HG03280 (cell line): Measurements from ENCODE around the gene DUSP7.

Experiments
- ATAC-seq: cut with Tn5 transposase; IDR thresholded peaks from one replicate; pipeline ENCODE4 v1.9.1; 2021; ENCODE audit warnings: mild to moderate bottlenecking, moderate library complexity; ENCODE audit not compliant: unreplicated experiment

The DUSP7 gene

GRCh38 chr3:52030714-52031310, 25.6 kb downstream of the DUSP7 start:
- no peak for ATAC-seq

GRCh38 chr3:52029535-52029934, 26.8 kb downstream of the DUSP7 start:
- ATAC-seq = no peak

DNA sequence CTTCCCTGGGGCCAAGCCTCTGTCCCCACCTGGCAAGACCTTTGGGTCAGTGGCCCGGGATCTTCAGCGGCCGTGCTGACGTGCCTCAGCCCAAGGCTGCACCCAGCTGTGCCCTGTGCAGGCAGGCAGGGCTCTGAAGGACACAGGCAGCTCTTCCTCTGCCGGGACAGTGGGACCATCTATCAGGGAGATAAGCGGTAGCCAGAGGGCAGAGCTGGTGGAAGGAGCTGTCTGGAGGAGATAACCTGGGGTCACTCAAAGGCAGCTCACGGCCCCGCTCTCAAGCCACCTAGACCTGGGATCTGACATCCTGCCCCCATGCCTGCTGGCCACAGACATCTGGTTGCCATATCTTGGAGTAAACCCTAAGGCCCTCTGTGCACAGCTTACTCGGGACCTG, 27.3 kb downstream of the DUSP7 start:
- ATAC-seq = no peak

DNA sequence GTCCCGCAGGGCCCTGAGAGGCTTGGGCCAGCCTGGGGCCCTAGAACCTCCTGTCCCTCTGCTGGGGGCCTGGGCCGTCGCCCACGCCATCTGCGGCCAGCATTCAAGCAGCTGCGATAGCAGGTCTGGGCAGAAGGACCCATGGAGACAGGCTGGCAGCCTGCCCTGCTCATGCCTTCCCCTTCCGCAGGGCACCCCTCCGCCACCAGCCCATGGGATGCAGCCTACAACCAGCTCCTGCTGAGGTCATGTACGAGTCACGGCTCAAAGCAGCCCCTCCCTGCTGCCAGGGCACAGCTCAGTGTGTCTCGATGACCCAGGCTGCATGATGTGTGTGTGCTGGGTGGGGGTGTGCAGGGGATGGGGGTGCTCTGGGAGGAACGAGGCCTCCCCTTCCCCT, 27.8 kb downstream of the DUSP7 start:
- ATAC-seq = no peak

GRCh38 chr3:52026041-52026440, 30.3 kb downstream of the DUSP7 start:
- ATAC-seq = no peak

DNA sequence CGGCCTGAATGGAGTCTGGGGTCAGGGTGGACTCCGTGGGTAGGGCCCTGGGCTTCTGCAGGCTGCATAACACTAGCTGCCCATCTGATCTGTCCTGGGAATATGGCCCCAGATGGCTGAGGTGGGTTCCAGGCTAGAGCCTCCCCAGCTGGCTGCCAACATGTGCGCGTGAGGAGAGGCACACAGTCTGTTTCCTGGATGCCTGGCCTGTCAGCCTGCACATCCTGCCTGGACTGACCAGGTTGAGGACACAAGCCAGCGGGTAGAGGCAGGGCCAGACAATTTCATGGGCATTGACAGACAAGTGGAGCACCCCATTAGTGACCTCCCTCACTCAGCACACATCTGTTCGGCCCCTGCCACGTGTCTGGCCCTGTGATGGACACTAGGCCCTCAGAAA, 30.9 kb downstream of the DUSP7 start:
- ATAC-seq = no peak

GRCh38 chr3:52024765-52025452, 31.5 kb downstream of the DUSP7 start:
- no peak for ATAC-seq

GRCh38 chr3:52023860-52024764, 32.3 kb downstream of the DUSP7 start:
- no peak for ATAC-seq

DNA sequence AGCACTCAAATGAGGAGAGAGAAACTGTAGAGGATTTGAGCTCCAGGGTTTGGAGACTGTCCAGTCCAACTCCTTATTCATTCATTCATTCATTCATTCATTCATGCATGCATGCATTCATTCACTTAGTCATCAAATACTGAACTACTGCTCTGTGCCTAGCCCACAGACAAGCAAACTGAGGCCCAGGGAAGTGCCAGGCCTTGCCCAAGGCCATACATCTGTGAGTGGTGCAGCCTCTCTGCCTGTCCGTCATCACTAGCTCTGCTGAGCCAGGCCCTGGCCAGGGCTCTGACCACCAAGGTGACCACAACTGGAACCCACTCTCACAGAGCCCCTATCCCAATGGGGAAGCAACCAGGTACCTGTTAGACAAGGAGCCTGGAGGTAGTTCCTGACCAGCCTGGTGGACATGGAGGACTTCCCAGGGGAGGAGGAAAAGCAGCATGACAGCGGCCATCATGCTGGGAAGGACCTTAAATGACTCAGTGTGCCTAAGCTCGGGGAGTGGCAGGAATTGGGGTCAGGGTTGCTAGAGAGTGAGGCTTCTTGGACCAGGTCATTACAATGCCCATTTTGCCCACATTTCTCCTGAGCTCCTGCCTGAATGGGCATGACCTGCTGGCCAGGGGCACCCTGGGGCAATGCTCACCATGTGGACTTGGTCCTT, 33.1 kb downstream of the DUSP7 start:
- ATAC-seq = no peak

- ATAC-seq = no peak
Measured at GRCh38 chr3:52022323-52023100, 33.9 kb downstream of the DUSP7 start.

- ATAC-seq = no peak
Measured at GRCh38 chr3:52021489-52022268, 34.7 kb downstream of the DUSP7 start.

- ATAC-seq = no peak
Measured at GRCh38 chr3:52020796-52021195, 35.6 kb downstream of the DUSP7 start.

DNA sequence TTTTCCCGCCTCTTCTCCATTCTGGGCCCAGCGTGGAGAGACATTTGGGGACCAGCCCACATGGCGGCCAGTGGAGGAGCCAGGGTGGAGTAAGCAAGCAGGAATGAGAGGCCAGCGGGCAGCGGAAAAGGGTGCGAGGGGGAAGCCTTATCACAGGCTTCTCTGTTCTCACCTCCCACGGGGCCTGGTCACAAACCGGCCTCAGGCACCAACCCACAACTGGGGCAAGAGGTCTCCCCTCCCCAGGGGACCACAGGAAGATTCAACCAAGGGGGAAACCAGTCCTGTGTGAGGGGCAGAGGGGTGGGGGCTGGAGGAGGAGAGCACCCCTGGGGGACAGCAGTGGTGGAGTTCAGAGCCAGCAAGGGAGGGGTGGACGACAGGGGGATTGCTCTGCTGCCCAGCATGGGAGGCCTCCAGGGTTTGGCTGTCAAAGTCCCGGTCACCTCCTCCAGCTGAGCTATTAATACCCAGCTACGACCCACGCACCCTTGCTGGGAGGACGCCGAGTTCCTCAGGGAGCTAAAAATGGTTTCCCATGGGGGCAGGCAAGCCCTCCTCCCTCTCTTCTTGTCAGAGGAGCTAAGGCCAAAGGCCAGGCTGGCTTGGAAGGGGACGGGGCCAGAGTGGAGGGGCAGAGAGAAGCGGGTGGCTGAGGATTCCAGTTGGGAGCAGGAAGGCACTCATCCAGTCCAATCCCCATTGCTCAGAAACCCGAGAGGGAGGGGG, 36.9 kb downstream of the DUSP7 start:
- ATAC-seq = no peak

DNA sequence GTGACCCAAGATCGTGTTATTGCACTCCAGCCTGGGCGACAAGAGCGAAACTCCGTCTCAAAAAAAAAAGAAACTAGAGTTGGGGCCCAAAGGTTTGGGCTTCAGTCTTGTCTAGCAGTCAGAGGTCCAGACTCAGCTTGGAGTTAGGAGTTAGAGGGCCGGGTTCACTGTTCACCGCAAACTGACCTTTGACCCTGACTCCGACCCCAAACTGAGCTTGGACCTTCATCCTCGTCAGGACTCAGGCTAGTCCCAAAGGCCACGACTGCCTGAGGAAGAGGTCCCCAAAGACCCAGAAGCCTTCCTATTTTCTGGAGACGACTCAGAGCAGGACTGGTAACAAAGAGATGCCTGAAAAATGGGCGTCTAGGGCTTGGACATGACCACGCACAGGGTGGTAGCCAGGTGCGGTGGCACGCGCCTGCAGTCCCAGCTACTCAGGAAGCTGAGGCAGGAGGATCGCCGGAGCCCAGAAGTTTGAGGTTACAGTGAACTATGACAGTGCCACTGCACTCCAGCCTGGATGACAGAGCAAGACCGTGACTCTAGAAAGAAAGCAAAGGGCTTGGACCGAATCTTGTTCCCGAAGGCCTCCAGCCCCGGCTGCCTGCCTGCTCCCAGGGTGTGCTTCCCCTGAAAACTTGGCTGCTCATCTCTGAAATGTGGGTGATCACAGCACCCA, 37.9 kb downstream of the DUSP7 start:
- ATAC-seq = no peak

DNA sequence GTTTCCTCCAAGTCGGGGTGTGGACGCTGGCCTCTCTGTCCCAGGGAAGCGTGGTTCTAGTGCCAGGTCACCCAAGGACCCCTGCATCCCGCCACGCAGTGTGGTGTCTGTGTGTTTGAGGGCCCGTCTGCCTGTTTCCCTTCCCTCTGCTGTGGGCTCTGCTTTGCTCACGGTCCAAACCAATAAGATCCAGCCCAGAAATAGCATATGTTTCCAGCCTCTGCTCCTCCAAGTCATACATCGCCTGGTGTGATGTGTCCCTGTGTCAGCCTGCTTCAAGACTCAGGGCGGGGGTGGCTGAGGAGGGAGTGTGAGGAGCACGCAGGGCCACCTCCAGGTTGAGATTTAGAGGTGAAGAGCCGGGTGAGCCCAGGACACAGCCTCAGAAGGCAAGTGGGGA, 38.8 kb downstream of the DUSP7 start:
- no peak for ATAC-seq

DNA sequence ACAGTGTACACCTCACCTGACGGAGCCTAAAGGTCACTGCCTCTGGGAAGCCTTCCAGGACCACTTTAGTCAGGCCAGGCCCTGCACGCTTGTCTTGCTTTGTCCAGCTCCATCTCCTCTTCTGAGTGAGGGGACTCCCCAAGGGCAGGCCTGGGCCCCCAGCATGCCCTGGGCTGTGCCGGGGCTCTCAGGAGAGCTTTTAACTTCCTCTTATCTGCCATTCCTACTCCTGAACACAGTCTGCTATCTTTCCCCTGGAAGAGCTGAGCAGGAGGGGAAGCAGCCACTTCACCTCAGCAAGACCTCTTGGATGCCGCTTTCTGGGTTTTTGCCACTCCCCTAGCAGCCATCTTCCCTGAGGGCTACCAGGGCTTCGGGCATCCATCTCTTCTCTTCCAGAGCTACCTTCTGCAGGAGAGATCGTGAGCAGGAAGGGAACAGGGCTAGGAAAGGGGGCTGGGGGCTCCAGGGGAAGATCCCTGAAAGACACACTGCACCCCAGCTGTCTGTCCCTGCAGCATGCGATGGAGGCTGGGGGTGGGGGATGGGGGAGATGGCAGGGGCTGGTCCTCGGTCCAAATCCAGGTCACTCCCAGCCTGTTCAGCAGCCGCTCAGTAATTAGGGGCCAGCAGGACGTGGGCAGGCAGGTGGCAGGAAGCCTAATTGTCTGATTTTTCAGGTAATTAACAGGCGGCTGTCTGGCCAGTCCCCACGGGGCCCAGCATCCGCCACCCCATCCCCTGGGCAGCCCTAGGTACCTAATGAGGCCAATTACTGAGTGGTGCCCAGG, 40.7 kb downstream of the DUSP7 start:
- no peak for ATAC-seq

DNA sequence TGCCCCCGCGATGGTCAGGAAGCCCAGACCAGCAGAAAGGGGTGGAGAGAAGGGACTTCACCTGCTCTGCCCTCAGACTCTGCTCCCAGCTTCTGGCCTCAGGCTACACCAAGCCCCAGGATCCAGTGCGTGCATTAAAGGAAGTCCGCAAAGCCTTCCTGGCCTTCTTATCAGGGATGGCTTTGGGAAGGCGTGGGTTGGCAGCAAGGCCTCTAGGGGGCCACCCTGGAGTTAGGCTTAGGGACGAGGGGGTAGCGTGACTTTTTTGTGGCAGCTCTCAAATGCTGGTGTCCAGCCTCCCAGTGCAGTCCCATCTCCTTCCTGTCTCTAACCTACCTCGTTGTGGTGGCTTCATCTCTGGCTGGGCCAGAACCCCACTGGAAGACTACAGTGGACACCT, 41.8 kb downstream of the DUSP7 start:
- ATAC-seq = no peak
